HT1080 (cell line): Measurements from ENCODE around the gene F10. TPM values are rescaled to one million over a fixed set of nuclear protein-coding genes. Genes with fewer than 3 reads are reported as not detected.
"Not testable (repeated sequence)": the region's sequence is repeated elsewhere in the genome, so short reads cannot be mapped to it uniquely, and the experiment has no call there.

Experiments used
- DNase-seq: peaks from one replicate; pipeline ENCODE4 v3.0.0-alpha.2; 2015; ENCODE audit warnings: low read depth
- total RNA-seq: library from RNA; depleted of rRNA; stranded (reverse); fragments of >200 nt; shearing (Covaris generic); gene quantifications from 2 replicates; pipeline ENCODE4 v1.2.3, GENCODE V29; 2014

The F10 gene
- total RNA-seq, 1 experiment from 2014 or later: not detected

- no peak for DNase-seq
Measured at GRCh38 chr13:113150550-113151365, 28.2 kb downstream of the F10 start.

DNA sequence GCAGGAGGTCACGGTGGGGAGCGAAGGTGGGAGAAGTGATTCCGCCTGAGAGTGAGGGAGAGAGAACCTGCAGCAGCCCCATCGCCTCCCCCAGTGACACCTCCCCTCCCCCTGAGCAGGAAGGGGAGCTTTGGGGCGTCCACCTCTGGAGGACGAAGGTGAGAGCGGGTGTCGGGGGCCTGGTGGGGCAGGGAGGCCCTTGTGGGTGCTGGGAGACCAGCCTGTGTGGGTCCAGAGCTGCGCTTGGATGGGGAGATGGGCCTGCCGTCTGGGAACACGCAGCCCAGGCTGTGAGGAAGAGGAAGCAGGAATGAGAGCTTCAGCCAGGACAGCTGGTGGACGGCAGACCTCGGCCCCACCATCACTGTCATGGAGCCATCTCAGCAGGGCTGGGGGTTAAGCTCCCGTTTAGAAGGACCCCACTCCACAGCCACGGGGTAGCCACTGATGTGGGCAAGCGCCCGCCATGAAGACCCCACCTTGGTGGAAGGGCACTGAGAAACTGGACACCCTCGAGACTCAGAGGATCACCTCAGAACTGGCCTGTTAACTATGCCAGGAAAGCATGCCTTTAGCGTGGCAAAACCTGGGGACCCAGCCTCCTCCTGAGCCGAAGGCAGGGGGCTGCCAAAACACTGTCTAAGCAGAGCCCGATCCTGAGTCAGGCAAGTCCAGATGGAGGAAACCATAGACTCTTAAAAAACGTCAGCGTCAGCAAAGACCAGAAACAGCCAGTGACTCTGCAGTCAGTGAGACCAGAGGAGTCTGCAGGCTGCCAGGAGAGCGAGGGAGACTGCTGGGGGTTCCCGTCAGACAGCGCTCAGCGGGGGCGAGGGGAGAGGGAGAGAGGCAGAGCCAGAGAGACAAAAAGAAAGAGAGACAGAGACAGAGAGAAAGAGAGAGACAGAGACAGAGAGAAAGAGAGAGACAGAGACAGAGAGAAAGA lies 29.4 kb downstream of the F10 start:
- DNase-seq: no peak

- no peak for DNase-seq
Measured at GRCh38 chr13:113152691-113152983, 30.0 kb downstream of the F10 start.

GRCh38 chr13:113152984-113153809 lies 30.6 kb downstream of the F10 start:
- DNase-seq: peak; percentile 24

DNA sequence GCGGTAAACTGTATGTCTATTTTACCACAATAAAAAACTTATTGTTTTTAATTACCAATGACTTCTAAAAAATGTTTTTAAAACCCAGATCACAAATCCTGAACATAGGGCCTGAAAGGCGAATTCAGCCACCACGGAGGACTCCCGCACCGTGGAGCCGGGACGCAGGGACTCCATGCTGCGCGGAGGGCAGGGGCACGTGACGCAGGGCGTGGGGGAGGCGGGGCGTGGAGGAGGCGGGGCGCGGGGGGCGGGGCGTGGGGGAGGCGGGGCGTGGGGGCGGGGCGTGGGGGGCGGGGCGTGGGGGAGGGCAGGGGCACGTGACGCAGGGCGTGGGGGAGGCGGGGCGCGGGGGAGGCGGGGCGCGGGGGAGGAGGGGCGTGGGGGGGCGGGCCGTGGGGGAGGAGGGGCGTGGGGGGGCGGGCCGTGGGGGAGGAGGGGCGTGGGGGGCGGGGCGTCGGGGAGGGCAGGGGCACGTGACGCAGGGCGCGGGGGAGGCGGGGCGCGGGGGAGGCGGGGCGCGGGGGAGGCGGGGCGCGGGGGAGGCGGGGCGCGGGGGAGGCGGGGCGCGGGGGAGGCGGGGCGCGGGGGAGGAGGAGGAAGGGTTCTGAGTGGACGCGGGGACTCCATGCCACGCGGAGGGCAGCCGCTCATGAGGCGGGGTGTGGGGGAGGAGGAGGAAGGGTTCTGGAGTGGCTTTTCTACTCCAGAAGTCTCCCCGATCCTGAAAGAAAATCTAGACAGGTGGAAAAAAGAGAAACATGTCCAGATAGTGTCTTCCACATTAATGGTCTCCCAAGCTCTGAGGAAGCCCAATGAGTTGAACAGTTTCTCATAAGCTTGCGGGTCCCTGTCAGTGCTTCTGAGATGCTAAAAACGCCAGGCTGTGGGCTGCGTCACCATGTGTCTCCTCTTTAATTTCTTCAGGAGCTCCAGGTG lies 31.5 kb downstream of the F10 start:
- peak; percentile 9 for DNase-seq

- no peak for DNase-seq
Measured at GRCh38 chr13:113155201-113155600, 32.6 kb downstream of the F10 start.

- no peak for DNase-seq
Measured at GRCh38 chr13:113155982-113156655, 33.5 kb downstream of the F10 start.

GRCh38 chr13:113157206-113157928 lies 34.8 kb downstream of the F10 start:
- DNase-seq: no peak

GRCh38 chr13:113157929-113158747 lies 35.5 kb downstream of the F10 start, which contains the start of gene PROZ:
PROZ (plus strand) TSS chr13:113158648; CDS start chr13:113158661, 13 bp downstream.
- no peak for DNase-seq

DNA sequence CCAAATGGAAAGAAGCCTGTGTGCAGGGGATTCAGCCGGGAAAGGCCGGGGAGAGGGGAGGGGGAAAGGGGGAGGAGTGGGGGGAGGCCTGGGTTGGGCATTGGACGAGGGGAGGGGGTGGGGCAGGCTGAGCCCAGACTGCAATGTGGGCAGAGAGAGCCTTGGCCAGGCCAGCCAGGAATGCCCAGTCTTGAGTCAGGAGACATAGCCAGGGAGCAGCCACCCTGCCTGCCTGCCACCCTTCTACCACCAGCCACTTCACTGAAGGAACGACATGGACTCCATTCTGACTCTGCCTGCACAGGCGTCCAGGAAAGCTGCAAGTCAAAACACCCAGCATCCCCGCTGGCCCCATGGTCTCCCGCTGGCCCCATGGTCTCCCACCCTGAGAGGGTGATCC lies 36.3 kb downstream of the F10 start:
- no peak for DNase-seq

GRCh38 chr13:113159701-113160100 lies 37.1 kb downstream of the F10 start:
- no peak for DNase-seq

DNA sequence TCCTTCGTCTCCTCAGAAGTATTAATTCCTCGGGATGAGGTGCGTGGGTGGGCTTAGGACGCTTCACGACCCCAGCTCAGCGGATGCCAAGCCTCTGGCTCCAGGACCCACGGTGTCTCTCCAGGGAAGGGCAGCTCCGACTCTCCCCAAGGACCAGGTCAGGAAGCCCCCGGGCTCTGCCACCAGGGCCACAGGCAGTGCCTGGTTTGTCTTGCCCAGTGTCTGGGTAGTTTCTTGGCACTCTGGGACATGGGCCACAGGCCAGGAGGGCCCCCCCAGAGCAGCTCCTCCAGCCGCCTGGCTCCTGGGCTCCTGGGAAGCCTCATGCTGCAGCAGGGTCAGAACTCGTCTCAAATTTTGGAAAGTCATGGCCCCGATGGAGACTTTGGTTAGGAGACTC lies 38.4 kb downstream of the F10 start:
- DNase-seq: no peak

- DNase-seq: no peak
Measured at GRCh38 chr13:113161433-113161832, 38.8 kb downstream of the F10 start.

DNA sequence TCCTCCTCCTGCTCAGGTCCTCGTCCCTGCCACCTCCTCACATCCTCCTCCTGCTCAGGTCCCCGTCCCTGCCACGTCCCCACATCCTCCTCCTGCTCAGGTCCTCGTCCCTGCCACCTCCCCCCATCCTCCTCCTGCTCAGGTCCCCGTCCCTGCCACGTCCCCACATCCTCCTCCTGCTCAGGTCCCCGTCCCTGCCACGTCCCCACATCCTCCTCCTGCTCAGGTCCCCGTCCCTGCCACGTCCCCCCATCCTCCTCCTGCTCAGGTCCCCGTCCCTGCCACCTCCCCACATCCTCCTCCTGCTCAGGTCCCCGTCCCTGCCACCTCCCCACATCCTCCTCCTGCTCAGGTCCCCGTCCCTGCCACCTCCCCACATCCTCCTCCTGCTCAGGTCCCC lies 39.4 kb downstream of the F10 start:
- DNase-seq: not testable (repeated sequence)

GRCh38 chr13:113162783-113163685 lies 40.4 kb downstream of the F10 start:
- DNase-seq: no peak

- no peak for DNase-seq
Measured at GRCh38 chr13:113164492-113164891, 41.9 kb downstream of the F10 start.

- no peak for DNase-seq
Measured at GRCh38 chr13:113166266-113166665, 43.7 kb downstream of the F10 start.
